VCaP (cell line): ENCODE results near the gene S100A3.
"Not testable (repeated sequence)": the region's sequence is repeated elsewhere in the genome, so short reads cannot be mapped to it uniquely, and the experiment has no call there.

ENCODE experiments used
- H3K27ac ChIP-seq: fragments of 450-650 bp; 2 replicates; pipeline ENCODE4 v1.5.1; 2017
- TF ChIP-seq, protein P1 (sequence below): fragments of 450-650 bp; conservative IDR thresholded peaks from 2 replicates; pipeline ENCODE4 v1.5.1; 2017; ENCODE audit warnings: mild to moderate bottlenecking, moderate library complexity

S100A3 gene

DNA sequence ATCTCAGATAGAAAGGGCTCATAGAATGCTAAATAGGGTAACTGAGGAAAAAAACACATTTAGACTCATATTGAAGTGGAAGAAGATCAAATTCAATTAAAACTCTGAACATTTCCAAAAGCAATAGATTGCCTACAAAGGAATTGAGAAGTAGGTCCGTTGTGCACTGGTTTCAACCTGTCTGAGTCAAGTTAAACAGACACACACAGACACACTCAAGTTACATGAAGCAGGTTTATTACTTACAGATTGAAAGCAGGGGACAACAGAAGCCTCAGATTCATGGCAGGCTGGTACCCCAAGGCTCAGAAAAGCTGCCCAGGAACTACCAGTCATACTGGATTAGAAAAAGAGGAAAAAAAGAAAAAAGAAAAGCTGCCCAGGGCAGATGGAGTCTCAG is 37.3 kb upstream of the S100A3 start:
- H3K27ac ChIP-seq, result no peak overlapping the region
- TF ChIP-seq, protein P1, sequence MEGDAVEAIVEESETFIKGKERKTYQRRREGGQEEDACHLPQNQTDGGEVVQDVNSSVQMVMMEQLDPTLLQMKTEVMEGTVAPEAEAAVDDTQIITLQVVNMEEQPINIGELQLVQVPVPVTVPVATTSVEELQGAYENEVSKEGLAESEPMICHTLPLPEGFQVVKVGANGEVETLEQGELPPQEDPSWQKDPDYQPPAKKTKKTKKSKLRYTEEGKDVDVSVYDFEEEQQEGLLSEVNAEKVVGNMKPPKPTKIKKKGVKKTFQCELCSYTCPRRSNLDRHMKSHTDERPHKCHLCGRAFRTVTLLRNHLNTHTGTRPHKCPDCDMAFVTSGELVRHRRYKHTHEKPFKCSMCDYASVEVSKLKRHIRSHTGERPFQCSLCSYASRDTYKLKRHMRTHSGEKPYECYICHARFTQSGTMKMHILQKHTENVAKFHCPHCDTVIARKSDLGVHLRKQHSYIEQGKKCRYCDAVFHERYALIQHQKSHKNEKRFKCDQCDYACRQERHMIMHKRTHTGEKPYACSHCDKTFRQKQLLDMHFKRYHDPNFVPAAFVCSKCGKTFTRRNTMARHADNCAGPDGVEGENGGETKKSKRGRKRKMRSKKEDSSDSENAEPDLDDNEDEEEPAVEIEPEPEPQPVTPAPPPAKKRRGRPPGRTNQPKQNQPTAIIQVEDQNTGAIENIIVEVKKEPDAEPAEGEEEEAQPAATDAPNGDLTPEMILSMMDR, result no peak

DNA sequence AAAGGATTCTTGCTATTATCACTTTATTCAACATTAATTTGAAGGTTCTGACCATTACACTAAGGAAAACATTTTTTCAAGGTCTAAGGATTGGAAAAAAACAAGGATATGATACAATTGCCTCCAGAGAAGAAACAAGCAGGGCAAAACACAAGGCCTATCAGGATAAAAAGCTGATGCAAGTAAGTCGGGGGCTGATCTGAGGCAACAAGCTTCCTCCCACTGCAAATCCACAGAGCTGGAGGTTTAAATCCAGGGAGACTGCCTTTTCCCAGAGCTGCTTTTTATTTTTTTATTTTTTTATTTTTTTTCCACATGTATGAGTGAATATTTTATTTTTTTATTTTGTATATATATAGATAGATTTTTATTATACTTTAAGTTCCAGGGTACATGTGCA is 35.9 kb upstream of the S100A3 start:
- H3K27ac ChIP-seq, result no peak overlapping the region
- TF ChIP-seq, protein P1, result no peak

DNA sequence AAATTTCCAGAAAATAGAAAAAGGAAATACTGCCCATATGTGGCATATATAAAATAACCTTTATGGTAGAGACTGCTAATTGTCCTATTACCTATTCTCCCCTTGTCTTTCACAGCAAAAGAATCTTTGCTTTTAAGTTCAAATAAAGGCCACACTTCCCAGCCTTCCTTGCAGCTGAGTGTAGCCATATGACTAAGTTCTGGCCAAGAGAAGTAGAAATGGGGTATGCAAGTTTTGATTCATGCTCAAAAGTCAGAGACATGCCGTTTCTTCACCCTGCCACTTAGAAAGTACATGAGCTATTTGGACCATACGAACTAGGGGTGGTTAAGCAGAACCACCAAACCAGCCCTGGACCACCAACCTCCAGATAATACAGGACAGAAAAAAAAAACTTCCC is 34.9 kb upstream of the S100A3 start:
- H3K27ac ChIP-seq, result no peak overlapping the region
- TF ChIP-seq, protein P1, result no peak

DNA sequence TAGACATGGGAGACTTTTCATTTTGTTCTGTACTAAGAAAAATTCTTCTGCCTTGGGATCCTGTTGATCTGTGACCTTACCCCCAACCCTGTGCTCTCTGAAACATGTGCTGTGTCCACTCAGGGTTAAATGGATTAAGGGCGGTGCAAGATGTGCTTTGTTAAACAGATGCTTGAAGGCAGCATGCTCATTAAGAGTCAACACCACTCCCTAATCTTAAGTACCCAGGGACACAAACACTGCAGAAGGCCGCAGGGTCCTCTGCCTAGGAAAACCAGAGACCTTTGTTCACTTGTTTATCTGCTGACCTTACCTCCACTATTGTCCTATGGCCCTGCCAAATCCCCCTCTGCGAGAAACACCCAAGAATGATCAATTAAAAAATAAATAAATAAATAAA is 34.5 kb upstream of the S100A3 start:
- H3K27ac ChIP-seq, result not testable (repeated sequence)

DNA sequence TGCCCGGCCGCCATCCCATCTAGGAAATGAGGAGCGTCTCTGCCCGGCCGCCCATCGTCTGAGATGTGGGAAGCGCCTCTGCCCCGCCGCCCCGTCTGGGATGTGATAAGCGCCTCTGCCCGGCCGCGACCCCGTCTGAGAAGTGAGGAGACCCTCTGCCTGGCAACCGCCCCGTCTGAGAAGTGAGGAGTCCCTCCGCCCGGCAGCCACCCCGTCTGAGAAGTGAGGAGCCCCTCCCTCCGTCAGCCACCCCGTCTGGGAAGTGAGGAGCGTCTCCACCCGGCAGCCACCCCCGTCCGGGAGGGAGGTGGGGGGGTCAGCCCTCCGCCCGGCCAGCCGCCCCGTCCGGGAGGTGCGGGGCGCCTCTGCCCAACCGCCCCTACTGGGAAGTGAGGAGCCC is 33.8 kb upstream of the S100A3 start:
- not testable (repeated sequence) for H3K27ac ChIP-seq

DNA sequence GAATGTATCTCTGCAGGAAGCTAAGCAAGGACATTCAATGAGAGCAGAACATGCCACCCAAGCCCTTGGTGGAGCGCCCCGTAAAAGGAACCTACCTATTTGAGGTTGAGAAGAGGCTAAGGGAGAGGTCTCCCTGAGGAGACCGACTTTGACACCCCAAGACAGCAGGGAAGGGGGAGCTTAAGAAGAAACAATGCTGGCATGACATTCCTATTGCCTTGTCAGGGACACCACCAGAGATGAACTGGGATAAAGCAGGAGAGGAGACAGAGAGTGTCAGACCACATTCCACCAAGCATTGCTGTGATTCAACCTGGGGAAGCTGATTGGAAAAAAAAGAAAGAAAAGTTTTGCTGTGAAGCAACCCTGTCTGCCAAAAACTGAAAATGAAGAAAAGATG is 29.9 kb upstream of the S100A3 start:
- H3K27ac ChIP-seq, result no peak overlapping the region
- TF ChIP-seq, protein P1, result no peak

DNA sequence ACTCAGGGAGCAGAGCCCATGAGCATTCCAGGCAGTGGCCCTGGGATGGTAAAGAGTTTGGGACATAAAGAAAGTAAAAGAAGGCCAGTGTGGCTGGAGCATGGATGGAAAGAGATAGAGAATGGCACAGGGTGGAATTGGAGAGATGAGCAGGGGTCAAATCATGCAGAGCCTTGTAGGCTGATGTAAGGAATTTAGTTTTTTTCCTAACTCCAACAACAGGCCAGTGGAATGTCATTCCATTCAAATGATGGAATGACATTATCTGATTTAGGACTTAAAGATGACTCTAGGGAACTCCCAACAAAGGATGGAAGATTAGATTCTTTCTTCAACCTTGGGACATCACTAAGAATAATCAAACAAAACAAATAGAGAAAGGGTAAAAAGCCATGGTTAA is 29.4 kb upstream of the S100A3 start:
- no peak overlapping the region for H3K27ac ChIP-seq
- TF ChIP-seq, protein P1, result no peak

DNA sequence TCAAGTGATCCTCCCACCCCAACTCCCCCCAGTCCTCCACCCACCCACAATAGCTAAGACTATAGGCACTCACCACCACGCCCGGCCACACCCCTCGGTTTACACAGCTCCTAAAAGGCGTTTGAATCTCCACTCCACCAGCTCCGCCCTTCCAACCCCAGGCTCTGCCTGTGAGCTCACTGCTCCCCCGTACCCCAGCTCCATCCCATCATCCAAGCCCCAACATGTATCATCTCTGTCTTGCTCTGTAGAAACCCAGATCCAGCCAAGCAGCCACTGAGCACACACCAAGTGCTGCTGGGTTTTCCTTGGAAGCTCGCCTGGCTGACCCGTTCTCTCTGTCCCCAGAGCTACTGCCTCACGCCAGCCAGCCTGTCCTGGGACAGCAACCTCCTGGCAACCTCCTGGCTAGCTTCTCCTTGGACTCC is 28.6 kb upstream of the S100A3 start:
- TF ChIP-seq, protein P1, result no peak
- H3K27ac ChIP-seq, result no peak overlapping the region

DNA sequence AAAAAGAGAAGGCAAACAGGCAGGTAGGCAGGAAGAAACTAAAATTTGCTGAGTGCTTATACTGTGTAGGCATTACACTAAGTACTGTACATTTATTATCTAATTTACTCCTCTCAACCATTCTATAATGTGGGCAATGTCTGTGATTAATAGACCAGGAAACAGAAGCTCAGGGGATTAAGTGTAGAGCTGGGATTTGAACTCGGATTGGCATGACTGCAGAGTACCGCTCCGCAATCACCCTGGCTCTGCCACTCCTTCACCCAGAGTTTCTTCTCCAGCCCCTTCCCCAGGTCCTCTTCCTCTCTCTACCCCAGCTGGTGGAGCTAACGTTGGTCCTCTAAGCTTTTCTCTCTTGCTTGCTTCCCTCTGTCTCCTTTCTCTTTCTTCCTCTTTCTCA is 28.1 kb upstream of the S100A3 start:
- TF ChIP-seq, protein P1, result no peak
- no peak overlapping the region for H3K27ac ChIP-seq

DNA sequence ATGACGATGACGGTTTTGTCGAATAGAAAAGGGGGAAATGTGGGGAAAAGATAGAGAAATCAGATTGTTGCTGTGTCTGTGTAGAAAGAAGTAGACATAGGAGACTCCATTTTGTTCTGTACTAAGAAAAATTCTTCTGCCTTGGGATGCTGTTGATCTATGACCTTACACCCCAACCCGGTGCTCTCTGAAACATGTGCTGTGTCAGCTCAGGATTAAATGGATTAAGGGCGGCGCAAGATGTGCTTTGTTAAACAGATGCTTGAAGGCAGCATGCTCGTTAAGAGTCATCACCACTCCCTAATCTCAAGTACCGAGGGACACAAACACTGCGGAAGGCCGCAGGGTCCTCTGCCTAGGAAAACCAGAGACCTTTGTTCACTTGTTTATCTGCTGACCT is 26.4 kb upstream of the S100A3 start:
- H3K27ac ChIP-seq, result not testable (repeated sequence)

DNA sequence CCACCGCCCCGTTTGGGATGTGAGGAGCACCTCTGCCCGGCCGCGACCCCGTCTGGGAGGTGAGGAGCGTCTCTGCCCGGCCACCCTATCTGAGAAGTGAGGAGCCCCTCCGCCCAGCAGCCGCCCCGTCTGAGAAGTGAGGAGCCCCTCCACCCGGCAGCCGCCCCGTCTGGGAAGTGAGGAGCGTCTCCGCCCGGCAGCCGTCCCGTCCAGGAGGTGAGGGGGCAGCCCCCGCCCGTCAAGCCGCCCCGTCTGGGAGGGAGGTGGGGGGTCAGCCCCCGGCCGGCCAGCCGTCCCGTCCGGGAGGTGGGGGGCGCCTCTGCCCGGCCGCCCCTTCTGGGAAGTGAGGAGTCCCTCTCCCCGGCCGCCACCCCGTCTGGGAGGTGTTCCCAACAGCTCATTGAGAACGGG is 26.0 kb upstream of the S100A3 start:
- not testable (repeated sequence) for H3K27ac ChIP-seq
